Measurements from ENCODE around the gene METTL25.

METTL25 gene

GRCh38 chr12:82473111-82473754, 114.9 kb downstream of the METTL25 start:
- Mint-ChIP-seq H3K36me3 (ENCODE audit: low read depth) (peaks cover 24% of the 10 kb centered on the region), H3K4me1 (no peaks in the 10 kb centered on the region)

GRCh38 chr12:82474181-82474797, 116.0 kb downstream of the METTL25 start:
- no peaks in the 10 kb centered on the region for H3K4me1 Mint-ChIP-seq
- no peak for TF ChIP-seq CTCF (IDR thresholded peaks at IDR 0.05; ENCODE audit: unreplicated experiment in 3 of 3)
- no peak overlapping the region for H3K4me3 Mint-ChIP-seq
- peaks cover 17% of the 10 kb centered on the region for H3K36me3 Mint-ChIP-seq (ENCODE audit: low read depth)
- no peaks in the 10 kb centered on the region for H3K27me3 Mint-ChIP-seq (ENCODE audit: low read depth)
- peaks cover 9% of the 10 kb centered on the region for H3K9me3 Mint-ChIP-seq
- H3K27ac Mint-ChIP-seq: no peak overlapping the region

More at GRCh38 chr12:82473111-82473754, 114.9 kb downstream of the METTL25 start:
- Mint-ChIP-seq H3K27me3 (ENCODE audit: low read depth) (no peaks in the 10 kb centered on the region), H3K9me3 (peaks cover 9% of the 10 kb centered on the region), H3K27ac (no peak overlapping the region), H3K4me3 (no peak overlapping the region)
- TF ChIP-seq CTCF (IDR thresholded peaks at IDR 0.05; ENCODE audit: unreplicated experiment in 3 of 3): no peak

- no peak overlapping the region for H3K4me3 Mint-ChIP-seq
- H3K4me1 Mint-ChIP-seq: no peaks in the 10 kb centered on the region
- peaks cover 9% of the 10 kb centered on the region for H3K9me3 Mint-ChIP-seq
- no peak overlapping the region for H3K27ac Mint-ChIP-seq
- TF ChIP-seq CTCF (IDR thresholded peaks at IDR 0.05; ENCODE audit: unreplicated experiment in 3 of 3): no peak
- H3K27me3 Mint-ChIP-seq (ENCODE audit: low read depth): no peaks in the 10 kb centered on the region
- H3K36me3 Mint-ChIP-seq (ENCODE audit: low read depth): peaks cover 16% of the 10 kb centered on the region
These were observed 116.5 kb downstream of the METTL25 start for GRCh38 chr12:82474798-82475184.

- no peaks in the 10 kb centered on the region for H3K27me3 Mint-ChIP-seq (ENCODE audit: low read depth)
- no peak for TF ChIP-seq CTCF (IDR thresholded peaks at IDR 0.05; ENCODE audit: unreplicated experiment in 3 of 3)
- H3K27ac Mint-ChIP-seq: no peak overlapping the region
- no peaks in the 10 kb centered on the region for H3K4me1 Mint-ChIP-seq
- H3K9me3 Mint-ChIP-seq: peaks cover 9% of the 10 kb centered on the region
- no peak overlapping the region for H3K4me3 Mint-ChIP-seq
- H3K36me3 Mint-ChIP-seq (ENCODE audit: low read depth): peaks cover 16% of the 10 kb centered on the region
These were observed 116.9 kb downstream of the METTL25 start for GRCh38 chr12:82475211-82475610.

- H3K4me3 Mint-ChIP-seq: no peak overlapping the region
- H3K9me3 Mint-ChIP-seq: peaks cover 7% of the 10 kb centered on the region
- H3K27me3 Mint-ChIP-seq (ENCODE audit: low read depth): no peaks in the 10 kb centered on the region
- H3K27ac Mint-ChIP-seq: no peak overlapping the region
- no peaks in the 10 kb centered on the region for H3K4me1 Mint-ChIP-seq
- no peak for TF ChIP-seq CTCF (IDR thresholded peaks at IDR 0.05; ENCODE audit: unreplicated experiment in 3 of 3)
- peaks cover 15% of the 10 kb centered on the region for H3K36me3 Mint-ChIP-seq (ENCODE audit: low read depth)
These were observed 118.2 kb downstream of the METTL25 start for GRCh38 chr12:82476511-82476910.

- Mint-ChIP-seq H3K4me1 (no peaks in the 10 kb centered on the region), H3K9me3 (peaks cover 15% of the 10 kb centered on the region), H3K4me3 (no peak overlapping the region), H3K27me3 (ENCODE audit: low read depth) (no peaks in the 10 kb centered on the region), H3K36me3 (ENCODE audit: low read depth) (peaks cover 11% of the 10 kb centered on the region), H3K27ac (no peak overlapping the region)
- TF ChIP-seq CTCF (IDR thresholded peaks at IDR 0.05; ENCODE audit: unreplicated experiment in 3 of 3): no peak
These were observed 121.2 kb downstream of the METTL25 start for GRCh38 chr12:82479511-82479910.
